GM12878 (cell line): Measurements from ENCODE around the gene SEPTIN6. TPM values are rescaled to one million over a fixed set of nuclear protein-coding genes. Genes with fewer than 3 reads are reported as not detected.

Source experiments
- ATF3 ChIP-seq: IDR thresholded peaks from 2 replicates; pipeline ENCODE4 v1.6.1; 2011; ENCODE audit warnings: low read depth, mild to moderate bottlenecking, low read length, moderate library complexity, borderline replicate concordance; ENCODE audit errors: extremely low read depth
- BRCA1 ChIP-seq: IDR thresholded peaks from 2 replicates; pipeline ENCODE4 v1.6.1; 2011; ENCODE audit warnings: low read depth, low read length, improper control_type of control experiment
- HDAC2 ChIP-seq: fragments of 200-600 bp; sonication (generic); IDR thresholded peaks from 2 replicates; pipeline ENCODE4 v1.6.1; 2017
- IKZF1 ChIP-seq: fragments of 450-650 bp; conservative IDR thresholded peaks from 2 replicates; pipeline ENCODE4 v1.6.1; 2017; ENCODE audit warnings: antibody characterized with exemption, mild to moderate bottlenecking
- IRF3 ChIP-seq: fragments of 450-650 bp; IDR thresholded peaks from 2 replicates; pipeline ENCODE4 v1.6.1; 2014; ENCODE audit warnings: mild to moderate bottlenecking
- KDM1A ChIP-seq: fragments of 200-600 bp; sonication (generic); IDR thresholded peaks from 2 replicates; pipeline ENCODE4 v1.6.1; 2016; ENCODE audit warnings: borderline replicate concordance
- NFIC ChIP-seq: IDR thresholded peaks from 2 replicates; pipeline ENCODE4 v1.6.1; 2012; ENCODE audit warnings: low read depth, mild to moderate bottlenecking, inconsistent platforms, low read length, moderate library complexity
- NKRF ChIP-seq: fragments of 450-650 bp; conservative IDR thresholded peaks from 2 replicates; pipeline ENCODE4 v1.6.1; 2017; ENCODE audit warnings: mild to moderate bottlenecking, moderate library complexity
- PML ChIP-seq: IDR thresholded peaks from 2 replicates; pipeline ENCODE4 v1.6.1; 2012; ENCODE audit warnings: low read length, inconsistent platforms
- SMAD1 ChIP-seq: fragments of 450-650 bp; IDR thresholded peaks from 2 replicates; pipeline ENCODE4 v1.6.1; 2018; ENCODE audit warnings: mild to moderate bottlenecking, low read depth; ENCODE audit not compliant: partially characterized antibody
- USF1 ChIP-seq: IDR thresholded peaks from 2 replicates; pipeline ENCODE4 v1.6.1; 2011; ENCODE audit warnings: borderline replicate concordance, low read depth, mild to moderate bottlenecking, moderate library complexity, mixed read lengths, low read length; ENCODE audit not compliant: insufficient read depth; ENCODE audit errors: extremely low read length
- polyA plus RNA-seq, 11 experiments: library from polyadenylated mRNA; depleted of rRNA in 4 of 11; unstranded in 6 of 11; stranded (reverse) in 5 of 11; fragments of >200 nt; fragmentation: Nextera tagmentation in 4 of 11; fragmentation: Illumina TruSeq in 1 of 11; extraction: Ambion mirVana in 4 of 11; extraction: Trizol in 1 of 11; gene quantifications; 1 replicate in 1 of 11; 2 replicates in 10 of 11; pipeline versions ENCODE4 v1.2.1 to v1.2.3, GENCODE V29; 2011 to 2016; ENCODE audit warnings: inconsistent platforms in 2 of 11, missing spikeins in 2 of 11, low read depth in 1 of 11
- total RNA-seq, 4 experiments: library from RNA; depleted of rRNA in 3 of 4; stranded (reverse); fragments of >200 nt in 3 of 4; fragmentation: Illumina TruSeq in 1 of 4; extraction: Trizol in 1 of 4; gene quantifications; 2 replicates each; pipeline versions ENCODE4 v1.2.1 to v1.2.3, GENCODE V29; 2013 to 2021

Gene SEPTIN6
- total and polyA plus RNA-seq, 10 of the 15 experiments (the other 5 are each of a cell fraction or from before 2014, with no cell fraction given) = 37.2 to 353 (median 154) TPM

DNA sequence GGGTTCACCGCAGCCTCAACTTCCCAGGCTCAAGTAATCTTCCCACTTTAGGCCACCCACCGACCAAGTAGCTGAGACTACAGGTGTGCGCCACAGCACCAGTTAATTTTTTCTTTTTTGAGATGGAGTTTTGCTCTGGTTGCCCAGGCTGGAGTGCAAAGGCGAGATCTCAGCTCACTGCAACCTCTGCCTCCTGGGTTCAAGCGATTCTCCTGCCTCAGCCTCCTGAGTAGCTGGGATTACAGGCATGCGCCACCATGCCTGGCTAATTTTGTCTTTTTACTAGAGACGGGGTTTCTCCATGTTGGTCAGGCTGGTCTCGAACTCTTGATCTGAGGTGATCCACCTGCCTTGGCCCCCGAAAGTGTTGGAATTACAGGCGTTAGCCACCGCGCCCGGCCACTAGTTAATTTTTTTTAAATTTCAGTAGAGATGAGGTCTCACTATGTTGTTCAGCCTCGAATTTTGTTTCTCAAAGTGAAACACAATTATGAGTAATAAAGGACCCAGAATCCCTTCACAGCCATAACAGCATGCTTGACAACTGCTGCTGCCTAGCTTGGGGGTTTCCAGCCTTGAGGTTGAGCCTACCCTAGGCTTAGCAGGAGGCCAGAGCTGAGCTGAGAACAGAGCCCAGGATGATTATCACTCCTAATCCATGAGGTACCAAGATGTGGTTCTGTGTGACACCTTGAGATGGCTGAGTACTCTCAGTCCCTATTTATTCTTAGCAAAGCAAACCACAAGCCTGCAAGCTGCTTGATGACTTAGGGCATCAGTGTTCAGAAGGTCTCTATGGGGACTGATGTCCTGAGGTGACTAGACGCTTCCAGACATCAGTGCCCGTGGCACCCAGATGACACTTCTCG lies 45.2 kb downstream of the SEPTIN6 start (continued):
- TF ChIP-seq ATF3 = no peak
- TF ChIP-seq USF1 = no peak
- TF ChIP-seq PML = peak; percentile 89
- TF ChIP-seq IKZF1 = peak; percentile 97
- TF ChIP-seq IRF3 = no peak
- TF ChIP-seq NKRF = peak; percentile 88
- peak; percentile 95 for TF ChIP-seq NFIC
- TF ChIP-seq BRCA1 = 0 out of 2 replicates have a peak, but pooled peaks have one; percentile 53
- TF ChIP-seq HDAC2 = no peak
- TF ChIP-seq SMAD1 = peak; percentile 43
- TF ChIP-seq KDM1A = 0 out of 2 replicates have a peak, but pooled peaks have one; percentile 83
